Inferior parietal cortex (tissue), 1 donor: ENCODE data around the gene FHOD3.

Source experiments
- DNase-seq: peaks from one replicate; pipeline ENCODE4 v3.0.0-alpha.2; 2016; ENCODE audit errors: extremely low spot score

The FHOD3 gene

GRCh38 chr18:36296650-36297416, 680 bp upstream of the FHOD3 start:
- DNase-seq, result peak; percentile 70

GRCh38 chr18:36298126-36298741, 721 bp downstream of the FHOD3 start:
- no peak for DNase-seq

- DNase-seq, result no peak
Measured at GRCh38 chr18:36299015-36299414, 1.5 kb downstream of the FHOD3 start.

GRCh38 chr18:36300211-36300610, 2.7 kb downstream of the FHOD3 start:
- DNase-seq, result no peak

- DNase-seq, result no peak
Measured at GRCh38 chr18:36301884-36302283, 4.4 kb downstream of the FHOD3 start.

- no peak for DNase-seq
Measured at GRCh38 chr18:36302676-36303075, 5.2 kb downstream of the FHOD3 start.

GRCh38 chr18:36303211-36303844, 5.8 kb downstream of the FHOD3 start:
- no peak for DNase-seq

- no peak for DNase-seq
Measured at GRCh38 chr18:36304723-36305122, 7.2 kb downstream of the FHOD3 start.

GRCh38 chr18:36305375-36305774, 7.9 kb downstream of the FHOD3 start:
- no peak for DNase-seq

- no peak for DNase-seq
Measured at GRCh38 chr18:36307513-36307912, 10.0 kb downstream of the FHOD3 start.

- no peak for DNase-seq
Measured at GRCh38 chr18:36308711-36309435, 11.4 kb downstream of the FHOD3 start.

- no peak for DNase-seq
Measured at GRCh38 chr18:36309436-36310391, 12.2 kb downstream of the FHOD3 start.

- no peak for DNase-seq
Measured at GRCh38 chr18:36311026-36311570, 13.6 kb downstream of the FHOD3 start.

- DNase-seq, result no peak
Measured at GRCh38 chr18:36312806-36313395, 15.4 kb downstream of the FHOD3 start.

GRCh38 chr18:36314098-36314497, 16.6 kb downstream of the FHOD3 start:
- DNase-seq, result no peak

GRCh38 chr18:36314754-36315153, 17.2 kb downstream of the FHOD3 start:
- DNase-seq, result no peak

GRCh38 chr18:36315736-36316135, 18.2 kb downstream of the FHOD3 start:
- DNase-seq, result no peak

- no peak for DNase-seq
Measured at GRCh38 chr18:36316246-36316645, 18.7 kb downstream of the FHOD3 start.

- no peak for DNase-seq
Measured at GRCh38 chr18:36321658-36322407, 24.3 kb downstream of the FHOD3 start.

- DNase-seq, result no peak
Measured at GRCh38 chr18:36322408-36322728, 24.9 kb downstream of the FHOD3 start.
